NCI-H1105 (cell line): ENCODE data around the gene PEX19.
A peak's percentile ranks its signal among the peaks of the same experiment; 100 is the strongest.
"Not testable (repeated sequence)": the region's sequence is repeated elsewhere in the genome, so short reads cannot be mapped to it uniquely, and the experiment has no call there.

Experiments
- DNase-seq: peaks from one replicate; lab custom pipeline; 2025; lab: John Stamatoyannopoulos, UW

Gene PEX19

GRCh38 chr1:160284782-160285344 is at the start of gene PEX19:
TSS of gene PEX19 (minus strand) at chr1:160285133. CDS start at chr1:160285124, 9 bp downstream.
- peak; percentile 81 for DNase-seq

- DNase-seq, result no peak
These were observed 47.6 kb upstream of the PEX19 start for GRCh38 chr1:160332516-160332915.

- no peak for DNase-seq
These were observed 45.2 kb upstream of the PEX19 start for GRCh38 chr1:160330119-160330518.

- no peak for DNase-seq
These were observed 43.3 kb upstream of the PEX19 start for GRCh38 chr1:160328184-160328583.

- no peak for DNase-seq
These were observed 41.5 kb upstream of the PEX19 start for GRCh38 chr1:160326418-160326817.

GRCh38 chr1:160325252-160325651 is 40.3 kb upstream of the PEX19 start:
- DNase-seq, result no peak

GRCh38 chr1:160322831-160323230 is 37.9 kb upstream of the PEX19 start:
- DNase-seq, result no peak

GRCh38 chr1:160315359-160315758 is 30.4 kb upstream of the PEX19 start:
- DNase-seq, result no peak

- no peak for DNase-seq
These were observed 24.6 kb upstream of the PEX19 start for GRCh38 chr1:160309571-160309970.

- DNase-seq, result no peak
These were observed 24.2 kb upstream of the PEX19 start for GRCh38 chr1:160309185-160309557.

GRCh38 chr1:160308451-160309184 is 23.7 kb upstream of the PEX19 start:
- DNase-seq, result no peak

- DNase-seq, result no peak
These were observed 22.3 kb upstream of the PEX19 start for GRCh38 chr1:160307118-160307791.

GRCh38 chr1:160300173-160300572 is 15.2 kb upstream of the PEX19 start:
- no peak for DNase-seq

GRCh38 chr1:160296036-160296435 is 11.1 kb upstream of the PEX19 start:
- no peak for DNase-seq

- no peak for DNase-seq
These were observed 8.4 kb upstream of the PEX19 start for GRCh38 chr1:160293020-160293968.

GRCh38 chr1:160291248-160292220 is 6.6 kb upstream of the PEX19 start:
- DNase-seq, result peak; percentile 60

GRCh38 chr1:160287769-160288168 is 2.8 kb upstream of the PEX19 start:
- DNase-seq, result not testable (repeated sequence)

- DNase-seq, result no peak
These were observed 573 bp upstream of the PEX19 start for GRCh38 chr1:160285506-160285905.

- no peak for DNase-seq
These were observed 632 bp downstream of the PEX19 start for GRCh38 chr1:160284220-160284781.

GRCh38 chr1:160282807-160283206 is 2.1 kb downstream of the PEX19 start:
- no peak for DNase-seq

GRCh38 chr1:160277987-160278386 is 6.9 kb downstream of the PEX19 start:
- DNase-seq, result no peak
